WTC11 (cell line): ENCODE data around the gene ATR. TPM values are rescaled to one million over a fixed set of nuclear protein-coding genes. Genes with fewer than 3 reads are reported as not detected.
A peak's percentile ranks its signal among the peaks of the same experiment; 100 is the strongest.

Experiments
- ATAC-seq: fragments of 200-7000 bp; cut with Tn5 transposase; 2 replicates; pipeline ENCODE4 v1.10.0; 2021; ENCODE audit warnings: mild to moderate bottlenecking, moderate library complexity
- CTCF ChIA-PET: fragments of 300-600 bp; sonication (Branson Sonifier 250); formaldehyde crosslinking; loops from one replicate; lab custom pipeline; 2021; ENCODE audit warnings: antibody characterized with exemption; lab: Charles Lee
- POLR2A ChIA-PET: fragments of 350-600 bp; sonication (Branson Sonifier 250); formaldehyde crosslinking; loops from one replicate; lab custom pipeline; 2021; ENCODE audit warnings: antibody characterized with exemption; lab: Charles Lee
- DNase-seq: peaks from one replicate; pipeline ENCODE4 v3.0.0; 2021; ENCODE audit warnings: low spot score
- H3K27ac Mint-ChIP-seq: 2 replicates; pipeline ENCODE4 v1.8.0; 2021; ENCODE audit warnings: mixed read lengths
- H3K27me3 Mint-ChIP-seq: 2 replicates; pipeline ENCODE4 v1.8.0; 2021; ENCODE audit warnings: low read depth, mild to moderate bottlenecking, moderate library complexity, mixed read lengths
- H3K36me3 Mint-ChIP-seq: 2 replicates; pipeline ENCODE4 v1.8.0; 2021; ENCODE audit warnings: mixed read lengths
- H3K4me1 Mint-ChIP-seq: 2 replicates; pipeline ENCODE4 v1.8.0; 2022; ENCODE audit warnings: mixed read lengths
- H3K4me3 Mint-ChIP-seq: 2 replicates; pipeline ENCODE4 v1.8.0; 2021; ENCODE audit warnings: mild to moderate bottlenecking, moderate library complexity, mixed read lengths
- H3K9me3 Mint-ChIP-seq: 2 replicates; pipeline ENCODE4 v1.8.0; 2021; ENCODE audit warnings: mixed read lengths
- ATF1 ChIP-seq: sonication (generic); formaldehyde crosslinking; IDR thresholded peaks from 2 replicates; pipeline ENCODE4 v1.8.1; 2023; ENCODE audit warnings: mild to moderate bottlenecking, moderate library complexity, missing genetic modification reagents
- CBFB ChIP-seq: sonication (generic); formaldehyde crosslinking; IDR thresholded peaks from 2 replicates; pipeline ENCODE4 v1.8.1; 2022; ENCODE audit warnings: mild to moderate bottlenecking, low read depth, missing genetic modification reagents
- CREB1 ChIP-seq: sonication (generic); formaldehyde crosslinking; IDR thresholded peaks from 2 replicates; pipeline ENCODE4 v1.8.0; 2023; ENCODE audit warnings: mild to moderate bottlenecking, missing genetic modification reagents
- ETV6 ChIP-seq: sonication (generic); formaldehyde crosslinking; IDR thresholded peaks from 2 replicates; pipeline ENCODE4 v1.8.1; 2022; ENCODE audit warnings: mild to moderate bottlenecking, missing genetic modification reagents
- FOXJ3 ChIP-seq: sonication (generic); formaldehyde crosslinking; IDR thresholded peaks from 2 replicates; pipeline ENCODE4 v1.9.0; 2021; ENCODE audit warnings: missing genetic modification reagents, mild to moderate bottlenecking, borderline replicate concordance
- FOXP1 ChIP-seq: sonication (generic); formaldehyde crosslinking; IDR thresholded peaks from 2 replicates; pipeline ENCODE4 v1.8.0; 2022; ENCODE audit warnings: missing genetic modification reagents, mild to moderate bottlenecking, moderate library complexity, borderline replicate concordance
- GABPB1 ChIP-seq: sonication (generic); formaldehyde crosslinking; IDR thresholded peaks from 2 replicates; pipeline ENCODE4 v1.8.1; 2023; ENCODE audit warnings: mild to moderate bottlenecking, missing genetic modification reagents
- JAZF1 ChIP-seq: fragments of 250-450 bp; sonication (Bioruptor Pico); IDR thresholded peaks from 2 replicates; pipeline ENCODE4 v1.9.0; 2021; ENCODE audit warnings: moderate library complexity, mild to moderate bottlenecking, inconsistent platforms
- MXD4 ChIP-seq: fragments of 250-450 bp; sonication (Bioruptor Pico); IDR thresholded peaks from 2 replicates; pipeline ENCODE4 v1.8.0; 2021; ENCODE audit warnings: mild to moderate bottlenecking, moderate library complexity, borderline replicate concordance
- NR2C2 ChIP-seq: sonication (generic); formaldehyde crosslinking; IDR thresholded peaks from 2 replicates; pipeline ENCODE4 v1.8.0; 2022; ENCODE audit warnings: mild to moderate bottlenecking, missing genetic modification reagents
- NR3C1 ChIP-seq: sonication (generic); formaldehyde crosslinking; conservative IDR thresholded peaks from 2 replicates; pipeline ENCODE4 v1.8.1; 2023; ENCODE audit warnings: low read depth, mild to moderate bottlenecking, missing genetic modification reagents
- OVOL2 ChIP-seq: fragments of 250-450 bp; sonication (Bioruptor Pico); IDR thresholded peaks from 2 replicates; pipeline ENCODE4 v1.9.0; 2021; ENCODE audit warnings: mild to moderate bottlenecking, borderline replicate concordance
- SOX15 ChIP-seq: fragments of 250-450 bp; sonication (Bioruptor Pico); IDR thresholded peaks from 2 replicates; pipeline ENCODE4 v1.9.0; 2021; ENCODE audit warnings: mild to moderate bottlenecking
- SP1 ChIP-seq: sonication (generic); formaldehyde crosslinking; conservative IDR thresholded peaks from 2 replicates; pipeline ENCODE4 v1.8.1; 2022; ENCODE audit warnings: missing genetic modification reagents
- ZNF232 ChIP-seq: sonication (generic); formaldehyde crosslinking; IDR thresholded peaks from 2 replicates; pipeline ENCODE4 v1.8.0; 2022; ENCODE audit warnings: mild to moderate bottlenecking, missing genetic modification reagents
- ZNF263 ChIP-seq: sonication (generic); formaldehyde crosslinking; IDR thresholded peaks from 2 replicates; pipeline ENCODE4 v1.8.1; 2022; ENCODE audit warnings: low read depth, mild to moderate bottlenecking, moderate library complexity, missing genetic modification reagents
- ZNF317 ChIP-seq: sonication (generic); formaldehyde crosslinking; IDR thresholded peaks from 2 replicates; pipeline ENCODE4 v1.8.1; 2023; ENCODE audit warnings: low read depth, mild to moderate bottlenecking, moderate library complexity, missing genetic modification reagents, borderline replicate concordance
- ZNF396 ChIP-seq: fragments of 250-450 bp; sonication (Bioruptor Pico); IDR thresholded peaks from 2 replicates; pipeline ENCODE4 v1.8.0; 2021; ENCODE audit warnings: mild to moderate bottlenecking, moderate library complexity, borderline replicate concordance
- ZNF423 ChIP-seq: fragments of 250-450 bp; sonication (Bioruptor Pico); IDR thresholded peaks from 2 replicates; pipeline ENCODE4 v2.1.2; 2022; ENCODE audit warnings: mild to moderate bottlenecking, moderate library complexity
- total RNA-seq: library from RNA; stranded (reverse); gene quantifications from 3 replicates; pipeline ENCODE4 v1.2.3, GENCODE V29; 2021
- TF ChIP-seq, protein P1 (sequence below): fragments of 200-600 bp; IDR thresholded peaks from 2 replicates; pipeline ENCODE4 v1.8.0; 2022; ENCODE audit warnings: antibody characterized with exemption
- TF ChIP-seq, protein P2 (sequence below): fragments of 250-450 bp; sonication (Bioruptor Pico); conservative IDR thresholded peaks from 2 replicates; pipeline ENCODE4 v1.9.0; 2021; ENCODE audit warnings: mild to moderate bottlenecking
- TF ChIP-seq, protein P3 (sequence below): sonication (generic); formaldehyde crosslinking; IDR thresholded peaks from 2 replicates; pipeline ENCODE4 v1.8.0; 2023; ENCODE audit warnings: missing genetic modification reagents
- TF ChIP-seq, protein P4 (sequence below): sonication (generic); formaldehyde crosslinking; IDR thresholded peaks from 2 replicates; pipeline ENCODE4 v1.8.1; 2022; ENCODE audit warnings: mild to moderate bottlenecking, moderate library complexity, missing genetic modification reagents
- TF ChIP-seq, protein P5 (sequence below): fragments of 250-450 bp; sonication (Bioruptor Pico); IDR thresholded peaks from 2 replicates; pipeline ENCODE4 v1.9.0; 2021; ENCODE audit warnings: mild to moderate bottlenecking
- TF ChIP-seq, protein P6 (sequence below): fragments of 250-450 bp; sonication (Bioruptor Pico); IDR thresholded peaks from 2 replicates; pipeline ENCODE4 v1.9.0; 2021; ENCODE audit warnings: moderate library complexity, mild to moderate bottlenecking, inconsistent platforms, borderline replicate concordance
- TF ChIP-seq, protein P7 (sequence below): sonication (generic); formaldehyde crosslinking; IDR thresholded peaks from 2 replicates; pipeline ENCODE4 v1.8.1; 2023; ENCODE audit warnings: mild to moderate bottlenecking, missing genetic modification reagents, moderate library complexity
- TF ChIP-seq, protein P8 (sequence below): sonication (generic); formaldehyde crosslinking; IDR thresholded peaks from 2 replicates; pipeline ENCODE4 v1.8.0; 2022; ENCODE audit warnings: mild to moderate bottlenecking, missing genetic modification reagents

The ATR gene
- total RNA-seq, 1 experiment from 2014 or later: 26.7 TPM

DNA sequence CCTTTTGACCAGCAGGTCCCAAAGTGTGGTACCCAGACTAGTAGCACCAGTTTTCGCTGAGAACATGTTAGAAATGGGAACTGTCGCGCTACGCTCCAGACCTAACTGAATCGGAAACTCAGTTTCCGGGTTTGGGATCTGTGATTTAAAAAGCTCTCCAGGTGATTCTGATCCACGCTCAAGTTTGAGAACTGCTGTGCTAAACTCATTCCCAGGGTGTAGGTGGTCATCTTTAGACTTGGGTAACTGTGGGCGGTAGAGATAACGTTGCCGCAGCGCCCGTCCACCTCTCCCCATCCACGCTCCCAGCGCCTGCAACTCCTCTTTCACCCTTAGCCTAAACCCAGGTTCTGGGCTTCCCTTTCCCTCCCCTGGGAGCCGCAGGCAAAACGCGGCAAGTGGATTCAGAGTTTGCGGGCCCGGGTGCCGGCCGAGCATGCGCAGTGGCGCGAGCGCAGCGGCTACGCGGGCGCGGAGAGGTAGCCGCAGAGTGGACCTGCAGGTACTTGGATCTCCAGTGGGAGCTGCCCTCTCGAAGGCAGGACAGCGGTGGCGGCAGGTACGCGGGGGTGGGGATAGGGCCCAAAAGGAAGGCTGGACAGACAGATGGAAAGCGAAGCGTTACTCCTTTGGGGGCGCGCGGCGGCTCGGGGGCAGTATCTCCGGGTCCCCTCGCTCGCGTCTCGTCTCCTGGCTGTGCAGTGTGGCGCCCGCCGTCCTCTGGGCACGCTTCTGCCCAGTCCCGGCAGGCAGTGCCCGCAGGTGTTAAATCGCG, 17.6 kb upstream of the ATR start, which contains the start of gene PLS1:
TSS of gene PLS1 (plus strand) at position 443 of the 775 bp plus-strand sequence. CDS start 67,845 bp downstream, outside the sequence.
- ChIA-PET CTCF (interaction anchor here (2.5 kb wide), 1 partner anchor 9 kb away, joined by 6 read pairs; no protein-coding TSS in a partner anchor), POLR2A (no interaction called here)
- Mint-ChIP-seq H3K27me3 (peaks cover 4% of the 10 kb centered on the region), H3K4me3 (peak within 1 kb of the TSS; percentile 97), H3K4me1 (peaks cover 19% of the 10 kb centered on the region), H3K36me3 (peaks cover 15% of the 10 kb centered on the region), H3K27ac (peak within 1 kb of the TSS; percentile 97; the same call in 1 of the 2 replicates), H3K9me3 (peaks cover 10% of the 10 kb centered on the region)
- peak; percentile 91 for DNase-seq
- ATAC-seq: peak; percentile 93
- TF ChIP-seq, protein P1, sequence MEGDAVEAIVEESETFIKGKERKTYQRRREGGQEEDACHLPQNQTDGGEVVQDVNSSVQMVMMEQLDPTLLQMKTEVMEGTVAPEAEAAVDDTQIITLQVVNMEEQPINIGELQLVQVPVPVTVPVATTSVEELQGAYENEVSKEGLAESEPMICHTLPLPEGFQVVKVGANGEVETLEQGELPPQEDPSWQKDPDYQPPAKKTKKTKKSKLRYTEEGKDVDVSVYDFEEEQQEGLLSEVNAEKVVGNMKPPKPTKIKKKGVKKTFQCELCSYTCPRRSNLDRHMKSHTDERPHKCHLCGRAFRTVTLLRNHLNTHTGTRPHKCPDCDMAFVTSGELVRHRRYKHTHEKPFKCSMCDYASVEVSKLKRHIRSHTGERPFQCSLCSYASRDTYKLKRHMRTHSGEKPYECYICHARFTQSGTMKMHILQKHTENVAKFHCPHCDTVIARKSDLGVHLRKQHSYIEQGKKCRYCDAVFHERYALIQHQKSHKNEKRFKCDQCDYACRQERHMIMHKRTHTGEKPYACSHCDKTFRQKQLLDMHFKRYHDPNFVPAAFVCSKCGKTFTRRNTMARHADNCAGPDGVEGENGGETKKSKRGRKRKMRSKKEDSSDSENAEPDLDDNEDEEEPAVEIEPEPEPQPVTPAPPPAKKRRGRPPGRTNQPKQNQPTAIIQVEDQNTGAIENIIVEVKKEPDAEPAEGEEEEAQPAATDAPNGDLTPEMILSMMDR: no peak
- TF ChIP-seq FOXJ3 (CRISPR knock-in tag) (no peak), SP1 (CRISPR knock-in tag) (peak; percentile 89), GABPB1 (CRISPR knock-in tag) (peak; percentile 68), ATF1 (CRISPR knock-in tag) (no peak), NR2C2 (CRISPR knock-in tag) (no peak), CREB1 (no peak), ZNF317 (0 out of 2 replicates have a peak, but pooled peaks have one; percentile 11), SOX15 (CRISPR knock-in tag) (no peak), FOXP1 (CRISPR knock-in tag) (peak; percentile 84), JAZF1 (no peak), OVOL2 (CRISPR knock-in tag) (no peak), ZNF263 (CRISPR knock-in tag) (no peak), ZNF396 (no peak), CBFB (CRISPR knock-in tag) (no peak), ETV6 (CRISPR knock-in tag) (peak; percentile 74), NR3C1 (CRISPR knock-in tag) (no peak), ZNF232 (CRISPR knock-in tag) (no peak; the same call in 1 of the 2 replicates), MXD4 (CRISPR knock-in tag) (no peak), ZNF423 (CRISPR knock-in tag) (no peak)
- TF ChIP-seq, protein P2, sequence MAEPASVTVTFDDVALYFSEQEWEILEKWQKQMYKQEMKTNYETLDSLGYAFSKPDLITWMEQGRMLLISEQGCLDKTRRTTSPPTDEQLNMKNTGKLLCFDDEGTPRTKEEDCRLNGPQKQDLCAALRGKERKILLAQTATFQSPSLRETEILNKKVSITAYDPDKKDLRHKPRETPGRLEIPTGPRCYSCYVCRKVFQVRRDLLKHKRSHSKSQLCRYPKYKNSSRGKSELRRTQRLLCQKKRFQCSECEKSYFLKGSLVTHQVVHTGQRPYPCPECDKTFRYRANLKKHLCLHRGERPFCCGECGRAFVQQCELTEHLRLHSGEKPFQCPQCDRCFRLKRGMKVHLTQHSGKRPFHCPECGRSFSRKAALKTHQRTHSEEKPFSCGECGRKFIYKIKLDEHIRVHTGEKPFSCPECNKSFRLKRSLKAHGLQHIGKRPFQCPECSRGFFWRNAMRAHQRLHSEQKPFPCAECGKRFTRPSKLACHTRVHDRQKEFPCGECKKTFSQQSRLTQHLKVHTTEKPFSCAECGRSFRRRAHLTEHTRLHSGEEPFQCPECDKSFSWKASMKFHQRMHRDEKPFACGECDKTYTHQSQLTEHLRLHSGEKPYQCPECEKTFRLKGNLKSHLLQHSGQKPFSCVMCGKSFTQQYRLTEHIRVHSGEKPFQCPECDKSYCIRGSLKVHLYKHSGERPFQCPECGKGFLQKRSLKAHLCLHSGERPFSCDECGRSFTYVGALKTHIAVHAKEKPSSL (CRISPR knock-in tag): no peak
- TF ChIP-seq, protein P3, sequence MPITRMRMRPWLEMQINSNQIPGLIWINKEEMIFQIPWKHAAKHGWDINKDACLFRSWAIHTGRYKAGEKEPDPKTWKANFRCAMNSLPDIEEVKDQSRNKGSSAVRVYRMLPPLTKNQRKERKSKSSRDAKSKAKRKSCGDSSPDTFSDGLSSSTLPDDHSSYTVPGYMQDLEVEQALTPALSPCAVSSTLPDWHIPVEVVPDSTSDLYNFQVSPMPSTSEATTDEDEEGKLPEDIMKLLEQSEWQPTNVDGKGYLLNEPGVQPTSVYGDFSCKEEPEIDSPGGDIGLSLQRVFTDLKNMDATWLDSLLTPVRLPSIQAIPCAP: no peak
- TF ChIP-seq, protein P4, sequence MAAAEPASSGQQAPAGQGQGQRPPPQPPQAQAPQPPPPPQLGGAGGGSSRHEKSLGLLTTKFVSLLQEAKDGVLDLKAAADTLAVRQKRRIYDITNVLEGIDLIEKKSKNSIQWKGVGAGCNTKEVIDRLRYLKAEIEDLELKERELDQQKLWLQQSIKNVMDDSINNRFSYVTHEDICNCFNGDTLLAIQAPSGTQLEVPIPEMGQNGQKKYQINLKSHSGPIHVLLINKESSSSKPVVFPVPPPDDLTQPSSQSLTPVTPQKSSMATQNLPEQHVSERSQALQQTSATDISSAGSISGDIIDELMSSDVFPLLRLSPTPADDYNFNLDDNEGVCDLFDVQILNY (CRISPR knock-in tag): peak; percentile 65; the same call in 1 of the 2 replicates
- TF ChIP-seq, protein P5, sequence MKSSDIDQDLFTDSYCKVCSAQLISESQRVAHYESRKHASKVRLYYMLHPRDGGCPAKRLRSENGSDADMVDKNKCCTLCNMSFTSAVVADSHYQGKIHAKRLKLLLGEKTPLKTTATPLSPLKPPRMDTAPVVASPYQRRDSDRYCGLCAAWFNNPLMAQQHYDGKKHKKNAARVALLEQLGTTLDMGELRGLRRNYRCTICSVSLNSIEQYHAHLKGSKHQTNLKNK (CRISPR knock-in tag): no peak
- TF ChIP-seq, protein P6, sequence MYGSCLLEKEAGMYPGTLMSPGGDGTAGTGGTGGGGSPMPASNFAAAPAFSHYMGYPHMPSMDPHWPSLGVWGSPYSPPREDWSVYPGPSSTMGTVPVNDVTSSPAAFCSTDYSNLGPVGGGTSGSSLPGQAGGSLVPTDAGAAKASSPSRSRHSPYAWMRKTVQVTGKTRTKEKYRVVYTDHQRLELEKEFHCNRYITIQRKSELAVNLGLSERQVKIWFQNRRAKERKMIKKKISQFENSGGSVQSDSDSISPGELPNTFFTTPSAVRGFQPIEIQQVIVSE (CRISPR knock-in tag): no peak
- TF ChIP-seq, protein P7, sequence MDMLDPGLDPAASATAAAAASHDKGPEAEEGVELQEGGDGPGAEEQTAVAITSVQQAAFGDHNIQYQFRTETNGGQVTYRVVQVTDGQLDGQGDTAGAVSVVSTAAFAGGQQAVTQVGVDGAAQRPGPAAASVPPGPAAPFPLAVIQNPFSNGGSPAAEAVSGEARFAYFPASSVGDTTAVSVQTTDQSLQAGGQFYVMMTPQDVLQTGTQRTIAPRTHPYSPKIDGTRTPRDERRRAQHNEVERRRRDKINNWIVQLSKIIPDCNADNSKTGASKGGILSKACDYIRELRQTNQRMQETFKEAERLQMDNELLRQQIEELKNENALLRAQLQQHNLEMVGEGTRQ (CRISPR knock-in tag): no peak
- TF ChIP-seq, protein P8, sequence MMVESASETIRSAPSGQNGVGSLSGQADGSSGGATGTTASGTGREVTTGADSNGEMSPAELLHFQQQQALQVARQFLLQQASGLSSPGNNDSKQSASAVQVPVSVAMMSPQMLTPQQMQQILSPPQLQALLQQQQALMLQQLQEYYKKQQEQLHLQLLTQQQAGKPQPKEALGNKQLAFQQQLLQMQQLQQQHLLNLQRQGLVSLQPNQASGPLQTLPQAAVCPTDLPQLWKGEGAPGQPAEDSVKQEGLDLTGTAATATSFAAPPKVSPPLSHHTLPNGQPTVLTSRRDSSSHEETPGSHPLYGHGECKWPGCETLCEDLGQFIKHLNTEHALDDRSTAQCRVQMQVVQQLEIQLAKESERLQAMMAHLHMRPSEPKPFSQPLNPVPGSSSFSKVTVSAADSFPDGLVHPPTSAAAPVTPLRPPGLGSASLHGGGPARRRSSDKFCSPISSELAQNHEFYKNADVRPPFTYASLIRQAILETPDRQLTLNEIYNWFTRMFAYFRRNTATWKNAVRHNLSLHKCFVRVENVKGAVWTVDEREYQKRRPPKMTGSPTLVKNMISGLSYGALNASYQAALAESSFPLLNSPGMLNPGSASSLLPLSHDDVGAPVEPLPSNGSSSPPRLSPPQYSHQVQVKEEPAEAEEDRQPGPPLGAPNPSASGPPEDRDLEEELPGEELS (CRISPR knock-in tag): peak; percentile 46; the same call in 1 of the 2 replicates
